H54 (cell line): ENCODE measurements around the gene MYL3.

Experiments used
- DNase-seq: peaks from one replicate; pipeline ENCODE4 v3.0.0; 2011; ENCODE audit warnings: low spot score, mixed read lengths; ENCODE audit not compliant: insufficient read length
- FAIRE-seq: peaks from 3 replicates; lab custom pipeline; 2011; peaks lifted over from hg19 to GRCh38; lab: Jason Lieb, UNC
- POLR2A ChIP-seq: IDR thresholded peaks from 2 replicates; pipeline ENCODE4 v1.6.1; 2011; ENCODE audit warnings: low read depth, mild to moderate bottlenecking, low read length

The MYL3 gene

DNA sequence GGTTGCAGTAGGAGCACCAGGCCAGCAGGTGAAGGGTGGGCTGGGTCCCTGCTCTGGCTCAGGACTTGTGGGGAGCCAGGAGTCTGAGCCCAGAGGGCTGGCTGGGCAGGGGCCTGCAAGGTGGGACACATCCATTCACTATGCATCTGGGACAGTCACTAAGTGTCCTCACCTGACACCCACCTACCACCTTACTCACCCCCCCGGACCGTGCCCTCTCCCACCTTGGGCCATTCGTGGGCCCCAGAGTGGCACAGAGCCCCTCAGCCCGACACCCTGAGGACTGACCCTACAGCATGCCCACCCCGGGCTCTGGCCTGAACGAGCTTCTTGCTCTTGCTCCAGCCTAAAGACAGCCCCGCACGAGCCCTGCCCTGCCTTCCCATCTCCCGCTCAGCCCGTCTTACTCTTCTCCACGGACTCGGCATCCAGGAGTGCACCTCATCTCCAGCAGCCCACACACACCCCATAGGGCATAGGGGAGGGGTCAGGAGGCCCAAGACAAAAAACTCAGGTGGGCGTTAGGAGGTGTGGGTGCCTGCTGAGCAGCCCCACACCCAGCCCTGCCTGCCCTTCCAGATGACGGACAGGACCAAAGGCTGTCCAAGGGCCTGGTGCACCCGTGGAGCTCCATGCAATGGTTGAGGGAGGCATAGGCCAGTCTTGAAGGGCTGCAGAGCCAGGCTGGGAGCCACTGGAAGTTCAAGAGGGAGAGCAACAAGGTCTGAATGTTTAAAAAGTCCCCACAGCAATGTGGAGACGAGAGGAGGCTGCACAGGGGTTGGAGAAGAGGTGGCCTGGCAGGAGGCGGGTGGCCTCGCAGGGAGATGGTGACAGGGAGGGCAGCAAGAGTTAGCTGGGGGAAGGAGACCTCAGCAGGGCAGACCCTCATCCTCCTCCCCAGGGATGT, 41.3 kb upstream of the MYL3 start:
- DNase-seq (no peak), FAIRE-seq (no peak)
- TF ChIP-seq POLR2A, result no peak

GRCh38 chr3:46903341-46904302, 40.4 kb upstream of the MYL3 start:
- TF ChIP-seq POLR2A, result no peak
- peak; percentile 50 for FAIRE-seq
- peak; percentile 93 for DNase-seq

DNA sequence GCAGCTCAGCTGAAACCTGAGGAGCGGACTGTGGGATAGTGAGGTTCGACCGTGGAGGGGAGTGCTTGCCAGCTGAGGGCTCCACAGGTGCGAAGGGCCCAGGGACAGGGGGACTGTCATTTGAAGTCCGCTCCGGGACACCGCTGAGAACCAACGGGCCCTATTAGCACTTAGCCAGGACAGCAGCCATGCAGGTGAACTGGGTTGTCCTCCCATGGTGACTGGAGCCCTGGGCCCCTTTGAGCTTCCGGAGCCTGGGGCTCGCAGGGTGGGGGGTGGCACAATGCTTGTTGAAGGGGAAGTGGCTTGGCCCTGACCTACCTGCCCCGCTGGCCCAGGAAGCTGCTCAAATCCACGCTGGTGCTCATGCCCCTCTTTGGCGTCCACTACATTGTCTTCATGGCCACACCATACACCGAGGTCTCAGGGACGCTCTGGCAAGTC, 39.0 kb upstream of the MYL3 start:
- no peak for DNase-seq
- TF ChIP-seq POLR2A, result no peak
- no peak for FAIRE-seq

- DNase-seq, result no peak
- FAIRE-seq, result no peak
- no peak for TF ChIP-seq POLR2A
Measured at GRCh38 chr3:46901591-46902187, 38.4 kb upstream of the MYL3 start.

DNA sequence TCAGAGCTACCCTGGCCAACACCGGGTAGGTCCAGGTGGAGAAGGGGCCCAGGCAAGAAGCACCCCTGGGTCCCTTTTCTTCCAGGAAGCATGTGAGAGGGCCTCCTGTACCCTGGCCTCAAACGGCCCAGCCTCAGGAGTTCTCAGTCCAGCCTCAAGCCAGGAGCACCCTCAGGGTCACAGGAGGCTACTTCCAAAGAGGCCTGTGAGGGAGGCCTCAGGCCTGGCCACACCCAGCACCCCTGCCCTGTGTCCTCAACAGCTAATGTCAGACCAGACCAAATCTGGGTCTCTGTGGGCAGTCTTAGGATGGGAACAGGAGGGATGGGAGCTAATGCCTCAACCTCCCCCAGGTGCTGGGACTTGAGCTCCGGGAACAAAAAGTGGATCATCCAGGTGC, 37.8 kb upstream of the MYL3 start:
- no peak for DNase-seq
- FAIRE-seq, result no peak
- no peak for TF ChIP-seq POLR2A

DNA sequence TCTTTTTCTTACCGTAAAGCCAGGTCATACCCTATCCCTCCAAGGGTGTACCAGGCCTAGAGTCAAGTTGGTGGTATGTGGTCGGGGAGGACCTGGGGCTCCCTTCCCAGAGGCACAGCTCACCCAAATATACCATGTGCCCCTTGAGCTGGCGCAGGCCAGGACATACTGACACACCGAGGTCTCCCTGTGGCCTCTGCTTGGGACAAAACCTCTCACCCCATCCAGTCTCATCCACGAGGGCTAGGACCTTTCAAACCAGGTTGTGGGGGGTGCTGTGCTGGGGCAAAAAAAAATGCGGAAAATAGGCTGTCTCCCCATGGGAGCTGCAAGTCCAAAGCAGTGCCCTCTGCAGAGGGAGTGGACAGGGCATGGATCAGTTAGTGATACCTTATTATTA, 37.1 kb upstream of the MYL3 start:
- no peak for FAIRE-seq
- no peak for TF ChIP-seq POLR2A
- DNase-seq, result no peak

- no peak for DNase-seq
- FAIRE-seq, result no peak
- TF ChIP-seq POLR2A, result no peak
Measured at GRCh38 chr3:46900007-46900292, 36.7 kb upstream of the MYL3 start.

DNA sequence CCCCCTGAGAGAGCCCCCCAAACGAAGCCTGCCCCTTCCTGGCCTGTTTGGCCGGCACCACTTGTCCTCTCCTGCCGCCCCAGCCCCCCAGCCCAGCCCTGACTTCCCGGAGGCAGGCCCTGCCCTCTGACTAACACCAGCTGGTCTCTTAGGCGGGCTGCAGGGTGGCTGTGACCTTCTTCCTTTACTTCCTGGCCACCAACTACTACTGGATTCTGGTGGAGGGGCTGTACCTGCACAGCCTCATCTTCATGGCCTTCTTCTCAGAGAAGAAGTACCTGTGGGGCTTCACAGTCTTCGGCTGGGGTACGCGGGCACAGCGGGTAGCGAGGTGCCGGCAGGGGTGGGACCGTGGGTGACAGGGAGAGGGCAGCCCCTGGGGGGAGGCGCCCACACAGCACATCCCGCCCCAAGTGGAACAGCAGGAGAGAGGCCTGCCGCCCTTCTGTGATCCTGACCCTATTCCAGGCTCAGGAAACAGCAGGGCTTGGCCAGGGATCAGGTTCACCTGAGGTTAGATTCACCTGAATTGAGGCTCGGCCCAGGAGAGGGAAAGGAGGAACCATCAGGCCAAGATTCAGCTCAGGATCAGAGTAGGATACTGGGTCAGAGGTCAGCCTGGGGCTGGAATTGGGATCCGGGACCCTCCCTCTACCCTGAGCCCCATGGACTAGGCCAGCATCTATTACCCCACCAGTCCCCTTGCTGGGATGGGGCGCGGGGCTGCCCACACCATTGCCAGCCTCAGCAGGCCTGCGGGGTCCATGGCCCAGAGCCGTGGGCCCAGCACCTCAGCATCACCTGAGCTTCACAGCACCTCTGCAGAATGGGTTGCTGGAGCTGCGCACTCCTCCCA, 36.1 kb upstream of the MYL3 start:
- FAIRE-seq, result no peak
- no peak for DNase-seq
- TF ChIP-seq POLR2A, result no peak

DNA sequence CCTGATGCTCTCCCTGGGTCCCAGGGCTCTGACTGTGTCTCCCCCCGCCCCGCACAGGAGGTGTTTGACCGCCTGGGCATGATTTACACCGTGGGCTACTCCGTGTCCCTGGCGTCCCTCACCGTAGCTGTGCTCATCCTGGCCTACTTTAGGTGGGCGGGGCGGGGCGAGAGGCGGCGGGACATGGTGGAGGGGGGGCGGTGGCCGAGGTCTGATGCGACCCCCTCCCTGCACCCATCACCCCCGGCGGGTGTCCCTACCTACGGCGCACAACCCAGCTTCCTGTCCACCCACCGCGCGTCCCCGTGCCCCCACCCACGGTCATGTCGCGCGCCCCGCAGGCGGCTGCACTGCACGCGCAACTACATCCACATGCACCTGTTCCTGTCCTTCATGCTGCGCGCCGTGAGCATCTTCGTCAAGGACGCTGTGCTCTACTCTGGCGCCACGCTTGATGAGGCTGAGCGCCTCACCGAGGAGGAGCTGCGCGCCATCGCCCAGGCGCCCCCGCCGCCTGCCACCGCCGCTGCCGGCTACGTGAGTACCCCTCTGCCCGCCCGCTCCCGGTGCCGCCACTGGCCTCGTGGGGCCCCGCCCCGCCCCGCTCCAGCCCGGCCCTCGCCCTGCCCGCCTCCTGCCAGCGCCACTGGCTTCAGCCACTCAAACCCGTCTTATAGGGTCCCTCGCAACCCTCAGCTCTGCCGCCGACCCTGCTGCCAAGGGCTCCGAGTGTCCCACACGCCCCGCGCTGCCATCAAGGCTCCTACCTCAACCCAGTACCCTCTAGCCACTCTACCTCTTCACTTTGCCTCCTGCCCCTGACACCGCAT, 35.3 kb upstream of the MYL3 start:
- no peak for FAIRE-seq
- TF ChIP-seq POLR2A, result no peak
- DNase-seq, result no peak

GRCh38 chr3:46897829-46898320, 34.6 kb upstream of the MYL3 start:
- DNase-seq, result no peak
- TF ChIP-seq POLR2A, result no peak

DNA sequence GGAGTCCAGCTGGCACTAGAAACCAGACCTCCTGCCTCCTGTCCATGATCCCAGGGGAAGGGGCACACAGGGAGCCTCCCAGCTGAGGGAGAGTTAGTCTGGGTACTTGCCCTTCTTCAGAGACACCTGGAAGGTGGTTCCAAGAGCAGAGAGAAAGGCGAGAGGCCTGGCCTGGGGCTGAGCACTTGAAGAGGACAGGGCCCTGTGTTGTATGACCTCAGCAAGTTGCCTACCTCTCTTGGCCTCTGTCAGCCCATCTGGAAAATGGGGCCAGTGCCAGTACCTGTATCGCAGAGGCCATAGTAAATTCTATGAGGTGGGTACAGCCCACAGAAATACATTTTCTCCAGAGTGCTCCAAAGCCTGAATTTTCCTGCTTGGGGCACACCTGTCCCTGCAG, 33.8 kb upstream of the MYL3 start:
- DNase-seq (no peak), FAIRE-seq (no peak)
- TF ChIP-seq POLR2A, result no peak

More at GRCh38 chr3:46897829-46898320, 34.6 kb upstream of the MYL3 start:
- FAIRE-seq, result no peak

GRCh38 chr3:46896386-46896785, 33.1 kb upstream of the MYL3 start:
- TF ChIP-seq POLR2A, result no peak
- no peak for FAIRE-seq
- DNase-seq, result no peak

GRCh38 chr3:46895761-46896160, 32.5 kb upstream of the MYL3 start:
- TF ChIP-seq POLR2A, result no peak
- no peak for DNase-seq

More at GRCh38 chr3:46895761-46896160, 32.5 kb upstream of the MYL3 start:
- FAIRE-seq, result no peak
